Lower leg skin (tissue), 4 donors: Measurements from ENCODE around the gene FMNL3. TPM values are rescaled to one million over a fixed set of nuclear protein-coding genes. Genes with fewer than 3 reads are reported as not detected.
"Not testable (repeated sequence)": the region's sequence is repeated elsewhere in the genome, so short reads cannot be mapped to it uniquely, and the experiment has no call there.

Experiments
- DNase-seq, 2 donors: peaks; one replicate each; pipeline ENCODE4 v3.0.0-alpha.2; 2019; ENCODE audit warnings: low spot score in 2 of 2
- H3K4me3 ChIP-seq: fragments of 200-600 bp; sonication (generic); 2 replicates; pipeline ENCODE4 v1.5.1; 2017; ENCODE audit warnings: mild to moderate bottlenecking, low read depth; ENCODE audit not compliant: poor library complexity, severe bottlenecking
- CTCF ChIP-seq, 3 donors: fragments of 450-650 bp; IDR thresholded peaks; one replicate each; pipeline ENCODE4 v1.5.1; 2016; ENCODE audit warnings: antibody characterized with exemption in 3 of 3, mild to moderate bottlenecking in 3 of 3, moderate library complexity in 2 of 3
- POLR2A ChIP-seq, 2 donors: fragments of 450-650 bp; IDR thresholded peaks; one replicate each; pipeline ENCODE4 v1.6.1; 2016 to 2017; ENCODE audit warnings: antibody characterized with exemption in 2 of 2, mild to moderate bottlenecking in 1 of 2, moderate library complexity in 1 of 2
- WGBS, 2 donors: methylation state at CpG; one replicate each; pipeline ENCODE4 v1.1.5; 2018; 5-methylcytosine and 5-hydroxymethylcytosine counted together
- intact Hi-C: fragments of 100-400 bp; cut with DNase I; formaldehyde crosslinking; loops from one replicate; pipeline ENCODE4 v1.15.0; 2023; ENCODE audit warnings: low total_unique reads
- total RNA-seq, 4 donors: library from RNA; depleted of rRNA; stranded (reverse); fragments of >200 nt; gene quantifications; one replicate each; pipeline ENCODE4 v1.1.0, GENCODE V29; 2016

FMNL3 gene
- total RNA-seq, 4 donors from 2014 or later: 4.3 to 12.5 (median 6.9) TPM

GRCh38 chr12:49716553-49716952 is 9.3 kb upstream of the FMNL3 start:
- no peak overlapping the region for H3K4me3 ChIP-seq
- no peak for DNase-seq
- intact Hi-C loops: no loop called here
- WGBS, 2 donors: 75 to 83% methylated on average over 2 of the region's 2 CpGs
- no peak for TF ChIP-seq CTCF (IDR thresholded peaks at IDR 0.05)
- no peak for TF ChIP-seq POLR2A (IDR thresholded peaks at IDR 0.05)

- DNase-seq, H3K4me3 ChIP-seq, intact Hi-C loops: not testable (repeated sequence)
- WGBS, 2 donors: 91 to 100% methylated on average over 3 of the region's 3 CpGs
These were observed 6.7 kb upstream of the FMNL3 start for GRCh38 chr12:49713952-49714351.

- no peak overlapping the region for H3K4me3 ChIP-seq
- TF ChIP-seq CTCF (IDR thresholded peaks at IDR 0.05) (no peak), POLR2A (IDR thresholded peaks at IDR 0.05) (no peak)
- no peak for DNase-seq
- intact Hi-C loops: loop anchor here (5.0 kb wide), 1 partner anchor 67 kb away; no protein-coding TSS in a partner anchor
- WGBS, 2 donors: 69 to 86% methylated on average over 3 of the region's 3 CpGs
These were observed 1.6 kb upstream of the FMNL3 start for GRCh38 chr12:49708851-49709250.

GRCh38 chr12:49707812-49708147 is 575 bp upstream of the FMNL3 start:
- no peak for DNase-seq
- TF ChIP-seq POLR2A (IDR thresholded peaks at IDR 0.05): no peak
- no peak for TF ChIP-seq CTCF (IDR thresholded peaks at IDR 0.05)
- intact Hi-C loops: loop anchor here (5.0 kb wide), 1 partner anchor 65 kb away; no protein-coding TSS in a partner anchor
- no peak overlapping the region for H3K4me3 ChIP-seq
- 47 to 51% methylated on average over 11 of the region's 11 CpGs for WGBS, 2 donors

- H3K4me3 ChIP-seq: peak overlapping the region; percentile 43
- intact Hi-C loops: loop anchor here (5.0 kb wide), 1 partner anchor 64 kb away; no protein-coding TSS in a partner anchor
- 4 to 5% methylated on average over 15 to 31 of the region's 43 CpGs for WGBS, 2 donors
- TF ChIP-seq POLR2A (IDR thresholded peaks at IDR 0.05) (no peak), CTCF (IDR thresholded peaks at IDR 0.05) (no peak)
- peak; percentile 15 to 87 for DNase-seq
These were observed 666 bp downstream of the FMNL3 start for GRCh38 chr12:49706351-49707127.

GRCh38 chr12:49705479-49706134 is 1.6 kb downstream of the FMNL3 start:
- 51 to 59% methylated on average over 10 of the region's 10 CpGs for WGBS, 2 donors
- DNase-seq: peak; percentile 16 to 90
- TF ChIP-seq POLR2A (IDR thresholded peaks at IDR 0.05): no peak
- TF ChIP-seq CTCF (IDR thresholded peaks at IDR 0.05): no peak
- intact Hi-C loops: loop anchor here (5.0 kb wide), 1 partner anchor 63 kb away; no protein-coding TSS in a partner anchor
- no peak overlapping the region for H3K4me3 ChIP-seq
